Glomerular visceral epithelial cell (primary cell): ENCODE data around the gene MRPL18.
"Not testable (repeated sequence)": the region's sequence is repeated elsewhere in the genome, so short reads cannot be mapped to it uniquely, and the experiment has no call there.

ENCODE experiments used
- DNase-seq: peaks from one replicate; pipeline ENCODE4 v3.0.0-alpha.2; 2016; ENCODE audit errors: extremely low spot score

The MRPL18 gene

DNA sequence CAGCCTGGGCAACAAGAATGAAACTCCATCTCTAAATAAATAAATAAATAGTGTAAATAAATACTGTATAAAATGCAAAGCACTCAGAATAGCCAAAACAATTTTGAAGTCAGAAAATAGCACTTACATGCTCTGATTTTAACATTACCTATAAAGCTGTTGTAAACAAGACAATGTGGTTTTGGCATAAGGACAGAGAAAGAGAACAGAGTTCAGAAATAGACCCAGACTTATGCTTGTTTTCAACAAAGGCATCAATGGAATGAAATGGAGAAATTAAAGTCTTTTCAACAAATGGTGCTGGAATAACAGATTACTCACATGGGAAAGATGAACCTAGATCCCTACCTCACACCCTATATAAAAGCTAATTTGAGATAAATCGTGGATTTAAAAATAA is 18.1 kb upstream of the MRPL18 start:
- DNase-seq: no peak

DNA sequence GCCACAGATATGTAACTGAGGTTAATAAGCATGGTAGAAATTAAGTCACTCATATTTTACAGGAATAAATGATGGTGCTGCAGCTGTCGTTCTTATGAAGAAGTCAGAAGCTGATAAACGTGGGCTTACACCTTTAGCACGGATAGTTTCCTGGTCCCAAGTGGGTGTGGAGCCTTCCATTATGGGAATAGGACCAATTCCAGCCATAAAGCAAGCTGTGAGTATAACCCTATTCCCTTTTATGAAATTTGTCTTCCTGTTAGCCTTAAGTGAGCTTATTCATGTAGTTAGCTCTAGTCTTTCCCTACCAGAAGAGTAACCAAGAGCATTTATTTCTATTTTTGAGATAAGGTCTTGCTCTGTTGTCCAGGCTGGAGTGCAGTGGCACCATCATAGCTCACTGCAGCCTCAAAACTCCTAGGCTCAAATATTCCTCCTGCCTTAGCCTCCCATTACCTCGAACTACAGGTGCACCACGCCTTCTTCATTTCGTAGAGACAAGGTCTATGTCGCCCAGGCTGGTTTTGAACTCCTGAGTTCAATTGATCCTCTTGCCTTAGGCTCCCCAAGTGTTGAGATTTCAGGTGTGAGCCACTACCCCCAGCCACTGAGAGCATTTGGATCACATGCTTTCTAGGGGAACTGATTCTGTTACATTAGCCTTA is 12.9 kb upstream of the MRPL18 start:
- DNase-seq: no peak

DNA sequence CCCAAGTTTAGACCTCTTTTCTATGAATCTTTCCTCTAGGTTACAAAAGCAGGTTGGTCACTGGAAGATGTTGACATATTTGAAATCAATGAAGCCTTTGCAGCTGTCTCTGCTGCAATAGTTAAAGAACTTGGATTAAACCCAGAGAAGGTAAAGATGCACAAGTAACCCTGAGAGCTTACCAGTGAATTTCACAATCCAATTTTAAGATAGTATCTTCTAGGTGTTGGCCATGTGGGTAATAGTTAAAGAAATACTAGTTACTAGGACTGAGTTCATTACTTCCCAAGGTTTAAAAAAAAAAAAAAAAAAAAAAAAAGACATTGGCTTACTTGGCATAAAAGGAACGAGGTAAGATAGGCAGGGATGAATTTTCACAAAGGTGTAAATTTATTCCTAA is 12.1 kb upstream of the MRPL18 start:
- no peak for DNase-seq

DNA sequence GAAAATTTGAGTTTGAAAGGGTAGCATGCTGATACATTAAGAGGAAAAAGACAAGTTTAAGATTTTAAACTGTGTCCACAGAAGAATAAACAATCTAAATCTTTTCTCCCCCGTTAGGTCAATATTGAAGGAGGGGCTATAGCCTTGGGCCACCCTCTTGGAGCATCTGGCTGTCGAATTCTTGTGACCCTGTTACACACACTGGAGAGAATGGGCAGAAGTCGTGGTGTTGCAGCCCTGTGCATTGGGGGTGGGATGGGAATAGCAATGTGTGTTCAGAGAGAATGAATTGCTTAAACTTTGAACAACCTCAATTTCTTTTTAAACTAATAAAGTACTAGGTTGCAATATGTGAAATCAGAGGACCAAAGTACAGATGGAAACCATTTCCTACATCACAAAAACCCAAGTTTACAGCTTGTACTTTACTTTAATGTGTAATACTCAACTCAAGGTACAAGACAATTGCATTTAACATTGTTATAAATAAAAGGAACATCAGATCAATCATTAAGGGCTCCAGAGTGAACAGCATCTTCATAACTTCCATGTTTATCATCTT is 11.6 kb upstream of the MRPL18 start:
- DNase-seq: no peak

DNA sequence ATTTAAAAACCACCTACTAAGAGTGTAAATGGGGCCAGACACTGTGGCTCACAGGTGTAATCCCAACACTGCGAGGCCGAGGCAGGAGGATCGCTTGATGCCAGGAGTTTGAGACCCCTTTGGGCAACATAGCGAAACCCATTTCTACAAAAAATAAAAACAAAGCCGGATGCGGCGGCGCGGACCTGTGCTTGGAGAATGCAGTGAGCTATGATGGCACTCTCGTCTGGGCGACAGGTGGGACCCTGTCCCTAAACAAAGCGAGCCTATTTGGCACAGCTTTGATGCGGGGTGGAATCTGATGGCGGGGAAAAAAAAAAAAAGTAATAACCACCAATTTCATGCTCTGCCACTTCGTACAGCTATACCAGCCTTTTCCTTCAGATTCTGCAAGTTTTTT is 2.0 kb upstream of the MRPL18 start:
- DNase-seq: no peak

DNA sequence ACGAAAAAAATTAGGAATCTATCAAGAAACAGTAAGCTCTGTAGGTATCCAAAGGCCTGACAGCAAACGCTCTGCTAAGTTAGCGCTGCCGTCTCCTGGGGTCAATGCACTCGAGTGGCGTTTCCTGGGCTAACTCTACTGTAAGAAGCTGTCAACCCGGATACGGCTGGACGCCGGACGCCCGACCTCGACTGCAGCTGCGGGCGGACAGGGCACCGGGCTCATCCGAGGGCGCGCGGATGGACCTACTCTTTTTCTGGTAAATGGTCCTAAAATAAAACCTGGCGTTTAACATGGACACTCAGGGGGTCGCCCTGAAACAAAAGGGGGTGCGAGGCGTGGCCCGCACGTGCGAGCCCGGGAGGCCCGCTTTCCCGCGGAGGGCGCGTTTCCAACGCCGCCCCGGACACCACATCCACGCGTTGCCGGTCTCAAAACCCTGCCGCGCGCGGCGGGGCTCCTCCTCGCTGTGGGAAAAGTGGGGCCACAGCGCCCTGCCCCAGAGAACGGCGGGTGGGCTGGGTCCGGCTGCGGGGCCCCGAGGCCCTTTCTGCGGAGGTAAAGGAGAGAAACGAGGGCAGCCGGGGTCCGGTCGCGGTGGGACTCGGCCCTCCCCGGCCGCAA is 1.4 kb upstream of the MRPL18 start:
- DNase-seq: peak; percentile 56

- DNase-seq: peak; percentile 100
These were observed 704 bp upstream of the MRPL18 start, which contains the start of gene TCP1 for GRCh38 chr6:159789377-159790148. TSS of gene TCP1 (minus strand) at chr6:159789602. CDS start at chr6:159789468, 134 bp downstream.

DNA sequence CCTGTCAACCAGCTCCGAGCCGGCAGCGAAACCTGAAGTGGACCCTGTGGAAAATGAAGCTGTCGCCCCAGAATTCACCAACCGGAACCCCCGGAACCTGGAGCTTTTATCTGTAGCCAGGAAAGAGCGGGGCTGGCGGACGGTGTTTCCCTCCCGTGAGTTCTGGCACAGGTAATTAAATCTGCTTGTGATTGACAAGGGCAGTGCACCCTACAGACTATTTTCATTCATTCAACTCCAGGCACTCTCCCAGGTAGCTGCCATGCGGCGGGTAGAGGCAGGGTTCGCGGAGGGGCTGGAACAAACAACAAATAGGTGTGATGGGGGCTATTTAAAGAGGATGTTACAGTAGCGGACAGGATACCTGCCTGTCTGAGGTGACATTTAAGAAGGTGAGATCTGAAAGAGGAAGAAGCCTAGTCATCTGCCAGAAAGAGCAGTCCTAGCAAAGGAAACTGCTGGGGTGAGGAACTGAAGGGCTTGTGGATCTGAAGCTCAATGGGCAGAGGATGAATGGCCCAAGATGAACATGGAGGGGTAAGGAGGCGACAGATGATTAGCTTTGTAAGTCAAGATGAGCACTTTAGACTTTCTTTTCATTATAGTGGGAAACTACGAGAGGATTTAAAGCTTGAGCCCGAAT is 810 bp downstream of the MRPL18 start:
- DNase-seq: no peak

DNA sequence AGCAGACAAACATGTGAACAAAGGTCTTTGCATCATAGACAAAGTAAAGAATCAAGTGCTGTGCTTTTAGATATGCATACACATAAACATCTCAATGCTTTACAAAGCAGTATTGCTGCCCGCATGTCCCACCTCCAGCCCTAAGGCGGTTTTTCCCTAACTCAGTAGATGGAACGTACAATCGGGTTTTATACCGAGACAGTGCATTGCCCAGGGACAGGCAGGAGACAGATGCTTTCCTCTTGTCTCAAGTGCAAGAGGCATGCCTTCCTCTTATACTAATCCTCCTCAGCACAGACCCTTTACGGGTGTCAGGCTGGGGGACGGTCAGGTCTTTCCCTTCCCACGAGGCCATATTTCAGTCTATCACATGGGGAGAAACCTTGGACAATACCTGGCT is 4.7 kb downstream of the MRPL18 start:
- DNase-seq: not testable (repeated sequence)

GRCh38 chr6:159797554-159797953 is 7.3 kb downstream of the MRPL18 start:
- DNase-seq: no peak

DNA sequence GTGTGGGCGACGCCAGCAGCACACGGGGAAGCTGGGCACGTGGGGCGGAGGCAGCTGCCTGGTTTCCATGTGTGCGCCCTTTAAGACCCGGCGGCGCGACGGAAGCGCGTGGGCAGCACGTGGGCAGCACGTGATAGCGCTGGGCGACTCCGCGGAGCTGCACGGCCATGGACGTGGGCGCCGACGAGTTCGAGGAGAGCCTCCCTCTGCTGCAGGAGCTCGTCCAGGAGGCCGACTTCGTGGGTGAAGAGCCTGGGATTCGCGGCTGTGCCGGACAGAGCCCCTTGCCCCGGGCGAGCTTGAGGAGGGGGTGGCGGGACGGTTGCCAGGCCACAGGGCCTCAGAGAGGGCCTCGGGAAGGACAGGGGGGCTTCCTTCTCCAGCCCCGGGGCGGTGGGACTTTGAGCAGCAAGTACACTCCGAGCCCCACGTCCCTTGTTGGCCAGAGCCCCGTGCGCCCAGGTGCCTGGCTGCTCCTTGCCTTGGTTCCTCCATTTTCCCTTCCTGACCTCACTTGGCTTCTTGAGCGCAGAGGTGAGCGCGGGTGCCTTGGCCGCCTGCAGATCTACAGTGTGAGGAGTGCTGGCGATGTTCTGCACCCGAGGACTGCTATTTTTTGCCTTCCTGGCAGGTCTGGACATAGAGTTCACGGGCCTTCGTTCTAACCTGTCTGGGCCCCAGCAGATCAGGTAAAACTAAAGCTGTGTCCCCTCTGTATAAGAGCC is 10.0 kb downstream of the MRPL18 start, which contains the start of gene PNLDC1:
Gene PNLDC1 (plus strand): TSS at position 136 of the 725 bp plus-strand sequence. CDS start 32 bp downstream, at position 168.
- DNase-seq: no peak

- no peak for DNase-seq
These were observed 11.7 kb downstream of the MRPL18 start for GRCh38 chr6:159801935-159802334.

GRCh38 chr6:159804504-159804903 is 14.2 kb downstream of the MRPL18 start:
- no peak for DNase-seq

DNA sequence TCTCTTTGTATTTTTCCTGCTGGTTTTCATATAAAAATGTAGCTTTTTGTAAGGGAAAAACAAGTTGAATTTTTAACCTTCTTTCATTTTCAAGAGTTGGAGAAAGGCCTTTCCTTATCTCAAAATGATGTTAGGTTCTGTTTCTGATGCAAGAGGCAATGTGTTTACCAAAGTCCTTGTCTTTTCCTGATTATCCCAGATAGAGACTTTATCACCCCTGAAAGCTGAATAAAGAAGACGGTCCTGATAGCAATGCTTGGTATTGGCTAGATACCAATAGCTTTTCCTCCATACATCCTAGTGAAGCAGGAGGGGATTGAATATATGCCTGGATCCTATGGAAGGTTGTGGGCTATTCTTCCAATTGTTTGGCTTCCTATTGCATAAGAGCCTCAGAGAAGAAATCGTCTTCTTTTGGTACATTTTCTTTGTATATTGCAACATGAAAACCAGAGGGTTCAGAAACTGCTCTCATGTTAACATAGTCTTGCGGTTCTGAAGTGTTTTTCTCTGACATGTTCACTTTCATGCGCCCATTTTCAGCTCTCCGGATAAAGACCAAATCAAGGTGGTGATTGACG is 15.3 kb downstream of the MRPL18 start:
- no peak for DNase-seq

- DNase-seq: peak; percentile 19
These were observed 15.8 kb downstream of the MRPL18 start for GRCh38 chr6:159806021-159806458.

DNA sequence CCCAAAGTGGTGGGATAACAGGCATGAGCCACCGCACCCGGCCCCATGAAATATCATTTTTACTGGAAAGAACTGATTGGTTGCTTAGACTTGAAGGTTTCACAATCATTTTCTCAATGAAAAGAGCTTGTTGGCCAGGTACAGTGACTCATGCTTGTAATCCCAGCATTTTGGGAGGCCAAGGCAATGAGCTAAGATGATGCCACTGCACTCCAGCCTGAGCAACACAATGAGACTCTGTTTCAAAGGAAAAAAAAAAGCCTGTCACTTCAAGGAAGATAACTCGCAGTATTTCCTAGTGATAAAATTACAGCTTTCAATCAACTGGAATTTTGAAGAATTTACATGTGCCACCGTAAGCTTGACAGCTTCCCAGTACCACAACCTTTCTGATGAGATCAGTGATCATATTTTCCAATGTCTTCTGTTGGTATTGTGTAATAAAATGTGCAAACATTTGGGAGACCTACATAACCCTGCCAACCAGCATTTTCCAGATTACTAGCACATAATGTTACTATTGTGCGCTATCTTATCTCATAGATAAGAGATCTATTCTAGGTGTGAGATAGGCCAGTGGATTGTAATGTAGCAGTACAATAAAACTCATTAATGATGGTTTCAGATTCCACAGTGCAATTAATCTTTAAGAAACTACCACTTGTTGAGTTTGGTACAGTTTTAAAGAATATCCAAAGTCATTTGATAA is 17.0 kb downstream of the MRPL18 start:
- no peak for DNase-seq

GRCh38 chr6:159808647-159809046 is 18.4 kb downstream of the MRPL18 start:
- no peak for DNase-seq

DNA sequence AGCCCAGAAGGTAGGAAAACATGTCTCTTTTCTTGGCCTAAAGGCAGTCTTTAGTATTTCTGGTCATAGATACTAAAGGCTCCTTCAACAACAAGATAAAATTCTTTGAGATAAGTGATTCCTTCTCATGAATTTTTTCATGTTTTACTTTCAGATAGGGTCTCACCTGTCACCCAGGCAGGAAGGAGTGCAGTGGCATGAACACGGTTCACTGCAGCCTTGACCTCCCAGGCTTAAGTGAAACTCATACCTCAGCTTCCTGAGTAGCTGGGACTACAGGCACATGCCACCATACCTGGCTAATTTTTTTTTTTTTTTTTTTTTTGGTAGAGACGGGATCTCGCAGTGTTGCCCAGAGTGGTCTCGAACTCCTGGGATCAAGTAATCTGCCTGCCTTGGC is 18.9 kb downstream of the MRPL18 start:
- no peak for DNase-seq

DNA sequence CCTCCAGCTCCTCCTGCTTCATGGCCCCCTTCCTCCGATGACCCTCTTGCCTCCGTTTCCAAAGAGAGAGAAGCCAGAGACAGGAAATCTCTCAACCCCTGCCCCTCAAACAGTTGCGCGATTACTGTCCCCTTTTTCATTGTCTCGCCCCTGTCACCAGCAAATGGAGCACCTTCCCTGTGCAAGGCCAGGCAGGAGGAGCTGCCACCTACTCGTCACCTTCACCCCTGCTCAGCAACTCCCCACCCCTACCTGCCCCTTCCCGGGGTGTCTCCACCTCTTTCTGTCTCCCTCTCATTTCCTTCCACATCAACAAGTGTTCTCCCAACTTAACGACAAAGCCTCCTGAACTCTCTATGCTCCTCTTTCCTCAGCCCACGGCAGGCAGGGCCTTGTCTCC is 23.5 kb downstream of the MRPL18 start:
- no peak for DNase-seq

DNA sequence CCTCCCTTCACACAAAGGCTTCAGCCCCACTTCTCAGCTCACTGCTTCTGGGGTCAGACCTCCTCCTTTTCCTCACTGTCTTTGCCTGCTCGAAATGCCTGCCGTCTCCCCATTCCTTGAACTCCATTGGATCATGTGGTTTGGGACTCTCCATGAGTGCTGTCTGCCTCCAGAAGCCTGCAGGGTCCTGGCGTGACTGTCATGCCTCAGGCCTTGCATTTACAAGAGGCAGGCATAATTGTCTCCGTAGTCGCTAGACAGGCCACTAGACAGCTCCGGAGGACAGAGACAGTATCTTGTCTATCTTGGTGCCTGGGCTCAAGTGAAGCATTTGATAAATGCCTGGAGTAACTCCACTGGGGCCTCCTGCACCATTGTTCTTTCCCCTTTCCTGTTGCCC is 25.1 kb downstream of the MRPL18 start:
- DNase-seq: no peak
